Spinal cord (tissue), 10 donors: ENCODE measurements around the gene GMPR. TPM values are rescaled to one million over a fixed set of nuclear protein-coding genes. Genes with fewer than 3 reads are reported as not detected.

Experiments used
- DNase-seq, 6 donors: peaks; one replicate each; pipeline versions ENCODE4 v3.0.0 to v3.0.0-alpha.2; 2013 to 2015; ENCODE audit warnings: low spot score in 6 of 6, low read depth in 4 of 6
- H3K27ac ChIP-seq: one replicate; pipeline ENCODE4 v1.5.1; 2013; ENCODE audit warnings: low read depth, low read length, control low read depth
- H3K27me3 ChIP-seq: one replicate; pipeline ENCODE4 v1.6.1; 2013; ENCODE audit warnings: low read length; ENCODE audit not compliant: control insufficient read depth, insufficient read depth
- H3K36me3 ChIP-seq: one replicate; pipeline ENCODE4 v1.6.1; 2013; ENCODE audit warnings: low read length; ENCODE audit not compliant: control insufficient read depth, insufficient read depth
- H3K4me1 ChIP-seq: one replicate; pipeline ENCODE4 v1.6.1; 2013; ENCODE audit warnings: low read length; ENCODE audit not compliant: control insufficient read depth, insufficient read depth
- H3K4me3 ChIP-seq: one replicate; pipeline ENCODE4 v1.5.1; 2013; ENCODE audit warnings: low read depth, low read length, control low read depth
- H3K9me3 ChIP-seq: one replicate; pipeline ENCODE4 v1.6.1; 2013; ENCODE audit warnings: low read length; ENCODE audit not compliant: control insufficient read depth, insufficient read depth
- WGBS: methylation state at CpG from one replicate; pipeline ENCODE4 v1.1.5; 2013; ENCODE audit warnings: missing lambda C conversion rate; ENCODE audit not compliant: insufficient coverage; 5-methylcytosine and 5-hydroxymethylcytosine counted together
- polyA plus RNA-seq, 2 donors: library from polyadenylated mRNA; unstranded; fragments of 120-200 nt; gene quantifications; one replicate each; pipeline ENCODE4 v1.2.1, GENCODE V29; 2013; ENCODE audit not compliant: insufficient read length in 2 of 2
- small RNA-seq: library from RNA; depleted of rRNA; stranded (forward); fragments of <200 nt; gene quantifications from one replicate; pipeline ENCODE3, GENCODE V24; 2014; ENCODE audit warnings: low replicate concordance
- total RNA-seq, 2 donors: library from RNA; depleted of rRNA in 1 of 2; stranded (reverse); fragments of 120-200 nt in 1 of 2; fragments of >200 nt in 1 of 2; gene quantifications; one replicate each; pipeline versions ENCODE4 v1.2.3 to v1.2.4, GENCODE V29; 2013 to 2014
- donor health status: healthy.

The GMPR gene
- total and polyA plus RNA-seq, 4 donors = 16.7 to 39.4 (median 35.5) TPM

GRCh38 chr6:16336911-16337294, 98.5 kb downstream of the GMPR start:
- H3K4me3 ChIP-seq = no peak overlapping the region
- peaks cover 31% of the 10 kb centered on the region for H3K4me1 ChIP-seq
- H3K27me3 ChIP-seq = no peaks in the 10 kb centered on the region
- WGBS = 65% methylated on average over 2 of the region's 6 CpGs
- peaks cover 2% of the 10 kb centered on the region for H3K36me3 ChIP-seq
- peak overlapping the region; percentile 70 for H3K27ac ChIP-seq
- H3K9me3 ChIP-seq = no peaks in the 10 kb centered on the region
- DNase-seq = no peak

GRCh38 chr6:16337295-16337975, 99.0 kb downstream of the GMPR start:
- H3K27ac ChIP-seq = peak overlapping the region; percentile 70
- H3K27me3 ChIP-seq = no peaks in the 10 kb centered on the region
- peaks cover 2% of the 10 kb centered on the region for H3K36me3 ChIP-seq
- 34% methylated on average over 12 of the region's 13 CpGs for WGBS
- peaks cover 26% of the 10 kb centered on the region for H3K4me1 ChIP-seq
- no peak overlapping the region for H3K4me3 ChIP-seq
- no peaks in the 10 kb centered on the region for H3K9me3 ChIP-seq
- peak in 2 of 6 donors; percentile 61 to 90 for DNase-seq

GRCh38 chr6:16338577-16339264, 100.3 kb downstream of the GMPR start:
- Histone ChIP-seq H3K36me3 (peaks cover 2% of the 10 kb centered on the region), H3K27ac (peak overlapping the region; percentile 4), H3K4me3 (no peak overlapping the region), H3K4me1 (peaks cover 25% of the 10 kb centered on the region), H3K27me3 (no peaks in the 10 kb centered on the region), H3K9me3 (no peaks in the 10 kb centered on the region)
- 26% methylated on average over 10 of the region's 10 CpGs for WGBS
- peak in 3 of 6 donors; percentile 57 to 89 (median 86) for DNase-seq

DNA sequence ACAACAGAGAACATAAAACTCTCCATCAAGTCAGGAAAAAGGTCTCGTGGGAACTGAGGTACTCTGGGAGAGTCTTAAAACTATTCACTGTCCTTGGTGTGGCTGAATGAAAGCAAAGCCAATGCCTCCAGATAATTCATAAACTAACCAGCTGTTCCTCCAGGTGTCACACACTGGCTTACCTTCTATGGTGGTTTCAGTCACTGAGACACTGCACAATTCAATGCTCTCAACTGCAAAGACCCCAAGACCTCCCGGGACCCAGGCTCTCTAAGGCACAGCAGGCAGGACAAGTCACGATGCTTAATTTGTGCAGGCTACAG, 100.8 kb downstream of the GMPR start:
- DNase-seq = no peak
- H3K9me3 ChIP-seq = no peaks in the 10 kb centered on the region
- H3K27me3 ChIP-seq = no peaks in the 10 kb centered on the region
- peaks cover 25% of the 10 kb centered on the region for H3K4me1 ChIP-seq
- 62% methylated on average over 2 of the region's 3 CpGs for WGBS
- no peak overlapping the region for H3K4me3 ChIP-seq
- H3K36me3 ChIP-seq = peaks cover 2% of the 10 kb centered on the region
- H3K27ac ChIP-seq = peak overlapping the region; percentile 19

GRCh38 chr6:16343593-16343992, 105.2 kb downstream of the GMPR start:
- H3K27ac ChIP-seq = no peak overlapping the region
- H3K9me3 ChIP-seq = no peaks in the 10 kb centered on the region
- no peaks in the 10 kb centered on the region for H3K27me3 ChIP-seq
- peaks cover 14% of the 10 kb centered on the region for H3K4me1 ChIP-seq
- H3K4me3 ChIP-seq = no peak overlapping the region
- H3K36me3 ChIP-seq = peaks cover 4% of the 10 kb centered on the region
- no peak for DNase-seq
- 88% methylated on average over 8 of the region's 8 CpGs for WGBS

DNA sequence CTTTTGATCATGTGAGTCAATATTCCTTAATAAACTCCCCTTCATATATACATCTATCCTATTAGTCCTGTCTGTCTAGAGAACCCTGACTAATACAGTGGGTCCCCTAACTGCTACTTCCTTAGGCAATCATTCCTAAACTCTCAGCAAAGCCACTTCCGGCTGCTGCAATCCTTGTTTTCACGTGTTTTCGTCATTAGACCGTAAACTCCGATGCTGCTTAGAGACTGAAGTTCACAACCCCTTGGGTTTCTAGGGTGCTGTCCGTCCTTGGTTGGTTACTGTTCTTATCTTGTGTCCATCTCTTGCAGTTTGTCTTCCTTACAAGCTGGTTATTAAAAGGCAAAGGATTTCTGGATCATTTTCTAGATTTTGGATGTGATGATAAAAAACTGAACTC, 106.4 kb downstream of the GMPR start:
- Histone ChIP-seq H3K27ac (no peak overlapping the region), H3K9me3 (no peaks in the 10 kb centered on the region), H3K4me3 (no peak overlapping the region), H3K27me3 (no peaks in the 10 kb centered on the region), H3K4me1 (peaks cover 10% of the 10 kb centered on the region), H3K36me3 (peaks cover 4% of the 10 kb centered on the region)
- no peak for DNase-seq
- WGBS = 89% methylated on average over 5 of the region's 6 CpGs

Small RNA genes within 50 kb of the gene (small RNA-seq; reads per million reads assigned to genes)
- gene RF00019 = not detected
- not detected for gene RNU6-1114P

Other genes starting within 250 kb of the GMPR start
- 10 to 100 TPM; 20.1 to 24.1 TPM for gene MYLIP, start 109.5 kb upstream of the GMPR start, total RNA-seq
- 10 to 100 TPM; 16.7 to 17.5 TPM for gene MYLIP, start 109.5 kb upstream of the GMPR start, polyA plus RNA-seq